ENCODE data around the gene CASP10. TPM values are rescaled to one million over a fixed set of nuclear protein-coding genes. Genes with fewer than 3 reads are reported as not detected.

The CASP10 gene
- total and polyA plus RNA-seq, 11 donors: 2.8 to 24.0 (median 5.4) TPM

GRCh38 chr2:201228912-201229290 is 46.0 kb downstream of the CASP10 start:
- Histone ChIP-seq H3K36me3 (no peaks in the 10 kb centered on the region), H3K4me1 (peaks cover 0 to 44% (median 10%) of the 10 kb centered on the region in 12 donors), H3K27ac (peak overlapping the region in 8 of 12 donors; percentile 10 to 71 (median 30)), H3K9me3 (no peaks in the 10 kb centered on the region), H3K27me3 (no peaks in the 10 kb centered on the region), H3K4me3 (no peak overlapping the region)
- TF ChIP-seq CTCF (IDR thresholded peaks at IDR 0.05) (no peak), POLR2A (IDR thresholded peaks at IDR 0.05) (no peak)
- no peak for ATAC-seq
- WGBS, 4 donors: 57 to 74% (median 61%) methylated on average over 12 of the region's 12 CpGs
- intact Hi-C loops (cut with DNase I): loop anchor here in 2 of 10 donors (5.0 kb wide), 1 partner anchor 42 kb away; no protein-coding TSS in a partner anchor
- peak in 1 of 5 donors; percentile 22 for DNase-seq

GRCh38 chr2:201231781-201232466 is 49.0 kb downstream of the CASP10 start:
- 16 to 20% (median 18%) methylated on average over 8 of the region's 8 CpGs for WGBS, 4 donors
- no peak for TF ChIP-seq POLR2A (IDR thresholded peaks at IDR 0.05)
- peak; percentile 81 to 93 (median 88) for TF ChIP-seq CTCF (IDR thresholded peaks at IDR 0.05)
- H3K4me3 ChIP-seq: peak overlapping the region in 3 of 12 donors; percentile 5 to 20 (median 19)
- peak overlapping the region in 8 of 12 donors; percentile 12 to 66 (median 36) for H3K27ac ChIP-seq
- H3K36me3 ChIP-seq: no peaks in the 10 kb centered on the region
- peak; percentile 82 to 90 (median 90) for ATAC-seq
- no peaks in the 10 kb centered on the region for H3K9me3 ChIP-seq
- H3K27me3 ChIP-seq: no peaks in the 10 kb centered on the region
- DNase-seq: peak; percentile 86 to 91 (median 89)
- intact Hi-C loops (cut with DNase I): loop anchor here in 9 of 10 donors (1.0 to 10.0 kb wide), 14 partner anchors 41 to 393 kb away; partner anchors contain the start of genes CASP10 (in 6 of the 9), CFLAR (in 3 of the 9), ORC2 (in 2 of the 9) and STRADB (in 1 of the 9)
- peaks cover 0 to 63% (median 15%) of the 10 kb centered on the region in 12 donors for H3K4me1 ChIP-seq

GRCh38 chr2:201232467-201232815 is 49.5 kb downstream of the CASP10 start:
- intact Hi-C loops (cut with DNase I): loop anchor here in 9 of 10 donors (1.0 to 10.0 kb wide), 14 partner anchors 42 to 392 kb away; partner anchors contain the start of genes CASP10 (in 6 of the 9), CFLAR (in 3 of the 9), ORC2 (in 2 of the 9) and STRADB (in 1 of the 9)
- 41 to 69% (median 47%) methylated on average over 3 of the region's 3 CpGs for WGBS, 4 donors
- Histone ChIP-seq H3K4me3 (peak overlapping the region in 1 of 12 donors; percentile 64), H3K9me3 (no peaks in the 10 kb centered on the region), H3K27me3 (no peaks in the 10 kb centered on the region), H3K36me3 (no peaks in the 10 kb centered on the region), H3K4me1 (peaks cover 0 to 68% (median 16%) of the 10 kb centered on the region in 12 donors), H3K27ac (peak overlapping the region in 4 of 12 donors; percentile 12 to 74 (median 38))
- no peak for TF ChIP-seq POLR2A (IDR thresholded peaks at IDR 0.05)
- peak in 1 of 12 donors; percentile 6 for TF ChIP-seq CTCF (IDR thresholded peaks at IDR 0.05)
- ATAC-seq (no peak), DNase-seq (no peak)

- no peaks in the 10 kb centered on the region for H3K9me3 ChIP-seq
- ATAC-seq: peak; percentile 35 to 80 (median 66)
- 41 to 56% (median 47%) methylated on average over 8 of the region's 8 CpGs for WGBS, 4 donors
- H3K4me1 ChIP-seq: peaks cover 0 to 70% (median 16%) of the 10 kb centered on the region in 12 donors
- peak overlapping the region in 8 of 12 donors; percentile 19 to 74 (median 54) for H3K27ac ChIP-seq
- peak overlapping the region in 11 of 12 donors; percentile 13 to 64 (median 33) for H3K4me3 ChIP-seq
- no peaks in the 10 kb centered on the region for H3K36me3 ChIP-seq
- peak; percentile 50 to 72 (median 63) for DNase-seq
- no peaks in the 10 kb centered on the region for H3K27me3 ChIP-seq
- intact Hi-C loops (cut with DNase I): loop anchor here in 9 of 10 donors (2.0 to 10.0 kb wide), 13 partner anchors 43 to 391 kb away; partner anchors contain the start of genes CFLAR (in 3 of the 9), CASP10 (in 2 of the 9), ORC2 (in 2 of the 9) and STRADB (in 1 of the 9)
- TF ChIP-seq POLR2A (IDR thresholded peaks at IDR 0.05): peak in 1 of 2 donors; percentile 27
- no peak for TF ChIP-seq CTCF (IDR thresholded peaks at IDR 0.05)
These were observed 50.4 kb downstream of the CASP10 start for GRCh38 chr2:201233192-201233811.
